Pancreas (tissue), 10 donors: ENCODE results near the gene ZMIZ1. TPM values are rescaled to one million over a fixed set of nuclear protein-coding genes. Genes with fewer than 3 reads are reported as not detected.

Source experiments
- ATAC-seq, 4 donors: fragments of 200-7000 bp; cut with Tn5 transposase; one replicate each; pipeline versions ENCODE4 v1.8.0 to v1.9.1; 2020; ENCODE audit warnings: mild to moderate bottlenecking in 4 of 4, moderate library complexity in 4 of 4
- DNase-seq, 6 donors: peaks; one replicate each; pipeline ENCODE4 v3.0.0-alpha.2; 2020
- FAIRE-seq: peaks from 2 replicates; lab custom pipeline; 2012; peaks lifted over from hg19 to GRCh38; lab: Jason Lieb, UNC
- H3K27ac ChIP-seq, 4 donors: fragments of 200-600 bp; sonication (generic); 1 replicate in 3 of 4; 2 replicates in 1 of 4; pipeline versions ENCODE4 v1.5.0 to v1.8.0; 2020
- H3K27me3 ChIP-seq, 4 donors: fragments of 200-600 bp; one replicate each; pipeline ENCODE4 v1.8.0; 2021
- H3K36me3 ChIP-seq, 3 donors: fragments of 200-600 bp; sonication (generic) in 1 of 3; one replicate each; pipeline versions ENCODE4 v1.5.0 to v1.8.0; 2020 to 2021
- H3K4me1 ChIP-seq, 3 donors: fragments of 200-600 bp; one replicate each; pipeline ENCODE4 v1.8.0; 2021
- H3K4me3 ChIP-seq, 4 donors: fragments of 200-600 bp; sonication (generic) in 2 of 4; one replicate each; pipeline versions ENCODE4 v1.5.0 to v1.8.0; 2020 to 2021
- H3K9me3 ChIP-seq, 4 donors: fragments of 200-600 bp; one replicate each; pipeline ENCODE4 v1.8.0; 2021
- CTCF ChIP-seq, 4 donors: fragments of 200-600 bp; sonication (generic) in 3 of 4; IDR thresholded peaks; one replicate each; pipeline versions ENCODE4 v1.5.0 to v1.8.0; 2021; ENCODE audit warnings: antibody characterized with exemption in 4 of 4
- WGBS, 2 donors: extraction: QIAGEN DNeasy Blood & Tissue Kit; methylation state at CpG; one replicate each; pipeline ENCODE4 v1.1.7; 2013; 5-methylcytosine and 5-hydroxymethylcytosine counted together
- intact Hi-C, 3 donors: fragments of 100-400 bp; cut with DNase I; formaldehyde crosslinking; loops; one replicate each; pipeline versions ENCODE4 v1.11.1 to v1.14.2; 2022
- polyA plus RNA-seq, 2 donors: library from polyadenylated mRNA; stranded (reverse); fragments of 200-250 nt; gene quantifications; one replicate each; pipeline ENCODE4 v1.2.3, GENCODE V29; 2013
- total RNA-seq, 6 donors: library from RNA; stranded (reverse); fragmentation: NEBNext Ultra II Directional in 4 of 6; extraction: Animal tissue kit (Norgen Biotek cat#: 25700) in 4 of 6; gene quantifications; one replicate each; pipeline versions ENCODE4 v1.2.1 to v1.2.4, GENCODE V29; 2021 to 2023
- donor health status: healthy with polysubstance abuse.
- donor health status: DM: no; HTN: no; CAD: no; lungs with moderate emphysema.
- donor health status: DM: no; HTN: no; CAD: no.
- donor health status: control.
- donor health status: control.
- donor health status: Bipolar disorder and iron deficiency.
- donor health status: DM: yes; HTN: yes; CAD: no.
- donor health status: DM: no; HTN: no; CAD: no.
- donor health status: DM: no; HTN: no; CAD: no.
- donor health status: DM: yes; HTN: yes; CAD: no.

The ZMIZ1 gene
- total and polyA plus RNA-seq, 8 donors: 14.5 to 45.0 (median 21.9) TPM

- 79 to 91% methylated on average over 13 to 14 of the region's 14 CpGs for WGBS, 2 donors
- Histone ChIP-seq H3K36me3 (no peaks in the 10 kb centered on the region), H3K9me3 (no peaks in the 10 kb centered on the region), H3K4me3 (no peak overlapping the region), H3K27ac (peak overlapping the region; percentile 11 to 68 (median 28)), H3K4me1 (peaks cover 32 to 73% (median 37%) of the 10 kb centered on the region in 3 donors), H3K27me3 (no peaks in the 10 kb centered on the region)
- no peak for FAIRE-seq
- DNase-seq: no peak
- TF ChIP-seq CTCF (IDR thresholded peaks at IDR 0.05): no peak
- intact Hi-C loops: loop anchor here in 1 of 3 donors (10.0 kb wide), 1 partner anchor 106 kb away; no protein-coding TSS in a partner anchor
- no peak for ATAC-seq
Observed at GRCh38 chr10:79180414-79181221, 111.9 kb downstream of the ZMIZ1 start.

- 81 to 84% methylated on average over 8 of the region's 8 CpGs for WGBS, 2 donors
- intact Hi-C loops: loop anchor here in 1 of 3 donors (10.0 kb wide), 1 partner anchor 106 kb away; no protein-coding TSS in a partner anchor
- DNase-seq: no peak
Observed at GRCh38 chr10:79181227-79181626, 112.5 kb downstream of the ZMIZ1 start.

DNA sequence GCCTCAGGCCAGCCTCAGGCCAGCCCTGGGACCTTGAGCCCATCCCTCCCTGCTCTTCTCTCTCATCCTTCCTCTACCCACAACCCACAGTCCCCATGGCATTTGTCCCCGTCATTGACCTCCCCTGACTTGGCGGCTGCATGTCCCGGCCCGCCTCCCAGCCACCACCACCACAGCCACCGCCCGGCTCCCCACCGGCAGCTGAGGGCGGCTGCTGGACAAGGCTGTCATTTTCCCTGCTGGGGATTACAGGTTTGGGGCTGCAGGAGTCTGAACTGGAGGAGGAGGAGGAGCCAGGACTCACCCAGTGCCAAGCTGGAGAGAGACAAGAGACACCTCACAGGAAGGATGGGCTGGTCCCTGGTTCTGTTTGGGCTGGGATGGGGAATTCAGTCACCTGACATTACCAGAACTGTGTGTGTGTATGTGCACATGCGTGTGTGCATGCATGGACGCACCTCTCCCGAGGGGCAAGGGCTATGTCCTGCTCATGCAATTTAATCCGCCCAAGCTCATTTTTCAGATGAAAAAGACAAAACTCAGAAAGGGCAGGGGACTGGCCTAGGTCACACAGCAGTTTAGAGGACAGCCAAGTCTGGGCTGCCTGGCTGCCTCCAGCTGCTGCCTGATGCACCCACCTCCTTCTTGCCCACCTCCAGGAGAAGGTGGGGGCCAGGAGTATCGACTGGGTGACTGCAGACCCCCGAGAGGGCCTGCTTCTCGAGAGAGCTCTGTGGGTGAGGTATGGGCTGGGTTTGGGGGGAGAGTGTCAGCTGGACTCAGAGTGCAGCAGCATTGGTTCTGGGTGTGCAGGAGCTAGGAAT is 113.1 kb downstream of the ZMIZ1 start:
- peak overlapping the region in 2 of 4 donors; percentile 27 to 68 for H3K27ac ChIP-seq
- ATAC-seq: peak in 1 of 4 donors; percentile 1
- H3K9me3 ChIP-seq: no peaks in the 10 kb centered on the region
- DNase-seq: no peak
- intact Hi-C loops: loop anchor here in 1 of 3 donors (10.0 kb wide), 1 partner anchor 107 kb away; no protein-coding TSS in a partner anchor
- H3K36me3 ChIP-seq: no peaks in the 10 kb centered on the region
- peaks cover 32 to 76% (median 42%) of the 10 kb centered on the region in 3 donors for H3K4me1 ChIP-seq
- no peak overlapping the region for H3K4me3 ChIP-seq
- no peaks in the 10 kb centered on the region for H3K27me3 ChIP-seq
- TF ChIP-seq CTCF (IDR thresholded peaks at IDR 0.05): no peak
- 72% methylated on average over 15 of the region's 15 CpGs for WGBS, 2 donors
- FAIRE-seq: no peak

More at GRCh38 chr10:79181227-79181626, 112.5 kb downstream of the ZMIZ1 start:
- Histone ChIP-seq H3K9me3 (no peaks in the 10 kb centered on the region), H3K27me3 (no peaks in the 10 kb centered on the region), H3K36me3 (no peaks in the 10 kb centered on the region), H3K4me3 (no peak overlapping the region), H3K27ac (peak overlapping the region; percentile 11 to 68 (median 28)), H3K4me1 (peaks cover 32 to 76% (median 41%) of the 10 kb centered on the region in 3 donors)
- ATAC-seq (no peak), FAIRE-seq (no peak)
- TF ChIP-seq CTCF (IDR thresholded peaks at IDR 0.05): no peak

GRCh38 chr10:79182781-79183467 is 114.2 kb downstream of the ZMIZ1 start:
- Histone ChIP-seq H3K36me3 (no peaks in the 10 kb centered on the region), H3K4me3 (no peak overlapping the region), H3K27ac (peak overlapping the region; percentile 14 to 68 (median 42)), H3K4me1 (peaks cover 37 to 76% (median 46%) of the 10 kb centered on the region in 3 donors), H3K27me3 (no peaks in the 10 kb centered on the region), H3K9me3 (no peaks in the 10 kb centered on the region)
- FAIRE-seq: no peak
- intact Hi-C loops: loop anchor here in 1 of 3 donors (10.0 kb wide), 1 partner anchor 108 kb away; no protein-coding TSS in a partner anchor
- TF ChIP-seq CTCF (IDR thresholded peaks at IDR 0.05): no peak
- ATAC-seq: peak; percentile 29 to 49 (median 35)
- 41 to 47% methylated on average over 14 of the region's 14 CpGs for WGBS, 2 donors
- peak in 3 of 6 donors; percentile 42 to 60 (median 46) for DNase-seq
